Dedifferentiated amniotic fluid mesenchymal stem cell (primary cell): ENCODE results near the gene PPP2R2B.
"Not testable (repeated sequence)": the region's sequence is repeated elsewhere in the genome, so short reads cannot be mapped to it uniquely, and the experiment has no call there.

ENCODE experiments used
- DNase-seq: peaks from one replicate; pipeline ENCODE4 v3.0.0-alpha.2; 2016; ENCODE audit errors: extremely low spot score

PPP2R2B gene

DNA sequence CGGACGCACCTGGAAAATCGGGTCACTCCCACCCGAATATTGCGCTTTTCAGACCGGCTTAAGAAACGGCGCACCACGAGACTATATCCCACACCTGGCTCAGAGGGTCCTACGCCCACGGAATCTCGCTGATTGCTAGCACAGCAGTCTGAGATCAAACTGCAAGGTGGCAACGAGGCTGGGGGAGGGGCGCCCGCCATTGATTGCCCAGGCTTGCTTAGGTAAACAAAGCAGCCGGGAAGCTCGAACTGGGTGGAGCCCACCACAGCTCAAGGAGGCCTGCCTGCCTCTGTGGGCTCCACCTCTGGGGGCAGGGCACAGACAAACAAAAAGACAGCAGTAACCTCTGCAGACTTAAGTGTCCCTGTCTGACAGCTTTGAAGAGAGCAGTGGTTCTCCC lies 268.8 kb downstream of the PPP2R2B start:
- DNase-seq = not testable (repeated sequence)

DNA sequence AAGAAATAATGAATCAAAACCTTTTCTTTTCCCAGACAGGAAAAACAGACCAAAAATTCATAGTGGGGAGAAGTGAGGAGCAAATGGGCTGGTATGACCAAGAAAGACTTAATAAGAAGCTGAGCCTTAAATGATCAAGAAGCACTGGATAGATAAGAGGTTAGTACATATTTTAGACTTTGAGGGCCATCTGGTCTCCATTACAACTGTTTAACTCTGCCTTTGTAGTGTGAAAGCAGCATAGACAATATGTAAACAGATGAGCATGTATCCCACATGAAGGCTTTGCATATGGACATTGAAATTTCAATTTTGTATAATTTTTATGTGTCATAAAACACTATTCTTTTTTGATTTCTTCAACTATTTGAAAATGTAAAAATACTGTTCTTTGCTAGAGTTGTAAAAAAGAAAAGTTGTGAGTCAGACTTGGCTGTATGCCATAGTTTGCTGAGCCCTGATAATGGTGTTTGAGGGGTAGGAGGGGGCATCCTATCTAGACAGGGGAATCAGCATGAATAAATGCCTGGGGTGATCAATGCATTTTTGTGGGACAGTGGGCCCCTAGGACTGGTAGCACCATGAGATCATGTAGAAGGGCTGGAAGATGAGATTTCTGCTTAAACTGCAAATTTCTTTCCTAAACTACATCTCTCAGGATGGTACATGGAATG lies 270.8 kb downstream of the PPP2R2B start:
- no peak for DNase-seq

DNA sequence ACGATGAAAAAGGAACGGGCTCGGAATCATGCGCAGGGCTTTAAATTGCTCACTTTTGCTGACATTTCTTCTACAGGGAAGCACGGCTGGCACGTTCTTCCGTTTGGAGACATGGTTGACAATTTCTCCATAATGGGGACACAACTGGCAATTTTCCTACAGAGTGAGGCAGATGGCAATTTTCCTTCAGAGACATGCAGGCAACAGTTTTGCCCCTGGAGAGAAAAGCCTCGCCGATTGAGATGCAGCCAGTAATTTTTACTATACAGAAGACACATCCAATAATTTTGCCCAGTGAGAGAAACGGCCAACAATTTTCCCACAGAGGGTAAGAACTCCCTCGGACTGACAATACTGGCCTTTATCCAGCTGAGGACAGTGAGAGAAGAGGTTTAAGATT lies 271.7 kb downstream of the PPP2R2B start:
- no peak for DNase-seq

DNA sequence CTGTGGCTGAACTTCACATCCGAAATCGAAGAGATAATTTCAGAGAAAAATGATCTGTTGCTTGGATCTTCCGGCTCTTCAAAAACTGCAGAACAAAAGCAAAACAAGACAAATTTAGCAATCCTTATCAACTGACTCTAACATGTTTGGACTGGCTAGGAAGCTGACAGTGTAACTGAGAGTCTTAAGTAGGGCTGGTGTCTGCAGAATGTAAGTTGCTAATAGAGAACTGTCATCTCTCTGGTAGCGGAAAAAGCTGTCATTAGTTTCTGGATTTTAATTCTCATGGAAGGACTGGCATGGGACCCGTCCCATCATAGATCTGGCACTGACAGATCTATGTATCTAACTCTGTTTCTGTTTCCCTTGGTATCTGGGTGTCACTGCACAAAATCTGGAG lies 278.2 kb downstream of the PPP2R2B start:
- DNase-seq = no peak

DNA sequence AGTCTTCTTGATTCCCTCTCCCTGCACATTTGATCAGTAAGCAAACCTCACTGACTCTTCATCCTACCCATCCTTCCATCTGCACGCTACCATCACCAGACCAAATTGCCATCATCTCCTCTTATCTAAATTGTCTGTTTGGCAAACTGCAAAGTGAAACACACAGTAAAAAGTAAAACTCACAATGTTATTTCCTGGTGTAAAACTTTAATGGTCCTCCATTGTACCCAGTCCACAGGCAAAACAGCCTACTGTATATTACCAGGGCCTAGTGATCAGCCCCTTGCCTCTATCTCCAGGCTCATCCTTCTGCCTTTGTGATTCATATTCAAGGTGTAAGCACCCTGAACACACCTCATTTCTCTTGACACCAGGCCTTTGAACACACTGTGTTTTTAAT lies 279.3 kb downstream of the PPP2R2B start:
- no peak for DNase-seq

DNA sequence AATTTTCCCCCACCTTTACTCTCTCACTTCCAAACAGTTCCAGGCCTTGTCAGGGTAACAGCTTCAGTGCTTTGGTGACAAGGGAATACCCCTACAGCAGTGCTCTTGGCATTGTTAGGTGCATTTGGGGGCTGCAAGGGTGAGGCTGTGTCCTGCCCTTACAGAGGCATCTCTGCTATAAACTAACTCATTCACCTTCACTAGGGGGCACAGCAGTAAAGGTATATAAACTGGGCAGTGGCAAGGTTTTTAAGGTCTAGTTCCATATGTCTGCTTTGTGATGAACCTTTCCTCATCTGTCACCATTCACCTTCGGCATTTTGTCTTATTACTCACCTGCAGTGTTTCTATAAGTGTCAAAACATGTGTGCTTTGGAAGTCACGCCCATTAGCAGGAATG lies 283.5 kb downstream of the PPP2R2B start:
- DNase-seq = no peak

DNA sequence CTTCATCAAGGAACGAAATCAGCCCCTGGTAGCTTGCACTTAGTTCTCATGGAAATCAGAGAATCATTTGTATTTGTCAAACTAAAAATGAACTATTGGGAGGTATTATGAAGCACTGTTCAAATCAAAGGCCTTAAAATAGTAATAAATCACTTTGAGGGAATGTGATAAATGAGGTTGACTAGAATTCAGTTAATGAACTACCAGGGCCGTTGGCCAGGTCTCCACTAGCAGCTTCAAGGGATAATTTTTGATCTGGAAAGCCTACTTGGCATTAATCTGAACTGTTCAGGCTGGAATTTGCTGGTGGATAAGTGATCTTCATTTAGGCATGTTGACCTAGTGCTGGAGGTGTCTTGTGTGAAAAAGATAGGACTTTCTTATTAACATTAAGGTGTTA lies 286.2 kb downstream of the PPP2R2B start:
- DNase-seq = no peak

DNA sequence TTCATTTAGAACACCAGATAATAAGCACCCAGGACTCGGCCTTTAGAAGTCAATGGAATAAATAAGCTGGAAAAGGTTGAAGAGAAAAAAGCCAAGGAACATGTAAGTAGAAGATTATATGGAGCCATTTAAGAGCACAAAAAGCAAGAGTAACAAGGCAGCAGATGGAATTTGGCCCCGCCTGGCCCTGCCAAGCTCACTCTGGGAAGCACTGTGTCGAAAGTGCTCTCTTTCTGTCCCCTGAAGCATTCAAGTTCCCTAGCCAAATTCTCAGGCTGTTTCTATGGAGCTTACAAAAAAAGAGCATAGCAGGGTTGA lies 289.6 kb downstream of the PPP2R2B start:
- no peak for DNase-seq

DNA sequence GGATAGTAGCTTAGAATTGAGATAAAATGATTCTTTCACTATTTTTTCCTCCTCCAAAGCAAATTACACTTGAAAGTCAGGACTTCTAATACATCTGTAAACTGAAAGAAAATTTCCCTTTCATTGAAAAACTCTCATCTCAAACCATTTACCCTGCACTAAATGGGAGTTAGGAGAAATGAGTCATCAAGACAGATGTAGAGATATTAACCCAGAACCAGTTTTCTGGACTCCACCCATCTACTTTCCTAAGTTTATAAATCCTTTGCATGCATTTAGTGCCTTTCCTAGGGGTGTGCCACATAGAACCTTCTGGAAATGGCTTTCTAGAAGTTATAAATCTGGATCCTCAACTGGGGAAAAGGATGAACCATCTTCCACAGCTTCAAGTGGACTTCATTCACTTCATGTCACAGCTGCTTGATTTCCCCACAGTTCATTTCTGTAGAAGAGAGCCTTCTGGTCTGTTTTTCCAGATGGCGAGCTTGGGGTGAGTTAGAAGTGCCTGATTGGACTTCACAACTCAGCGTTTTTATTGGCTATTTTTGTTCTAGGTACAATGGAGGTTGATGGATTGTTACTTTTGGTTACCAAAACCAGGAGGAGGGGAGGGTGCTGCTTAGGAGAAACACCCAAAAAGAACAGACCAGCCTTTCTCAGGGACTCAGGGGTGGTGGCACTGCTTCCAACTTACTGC lies 290.1 kb downstream of the PPP2R2B start:
- no peak for DNase-seq

DNA sequence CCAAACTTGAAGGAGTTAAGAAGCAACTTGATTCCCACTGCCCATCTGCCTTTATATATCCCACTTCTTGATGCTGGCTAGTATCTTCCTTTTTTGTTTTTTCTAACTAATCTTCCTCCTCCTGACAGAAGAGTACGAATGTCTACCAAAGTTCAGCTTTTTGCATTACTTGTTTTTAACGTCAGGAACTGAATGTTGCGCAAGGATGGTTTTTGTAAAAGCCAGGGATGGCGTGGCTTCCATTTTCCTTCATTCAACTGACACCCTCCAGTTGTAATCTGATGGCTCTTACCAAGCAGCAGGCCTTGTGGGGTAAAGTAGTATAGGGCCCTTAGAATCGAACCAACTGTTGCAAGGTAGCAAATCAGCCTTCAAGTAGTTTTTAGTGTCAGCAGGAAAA lies 291.8 kb downstream of the PPP2R2B start:
- DNase-seq = no peak

DNA sequence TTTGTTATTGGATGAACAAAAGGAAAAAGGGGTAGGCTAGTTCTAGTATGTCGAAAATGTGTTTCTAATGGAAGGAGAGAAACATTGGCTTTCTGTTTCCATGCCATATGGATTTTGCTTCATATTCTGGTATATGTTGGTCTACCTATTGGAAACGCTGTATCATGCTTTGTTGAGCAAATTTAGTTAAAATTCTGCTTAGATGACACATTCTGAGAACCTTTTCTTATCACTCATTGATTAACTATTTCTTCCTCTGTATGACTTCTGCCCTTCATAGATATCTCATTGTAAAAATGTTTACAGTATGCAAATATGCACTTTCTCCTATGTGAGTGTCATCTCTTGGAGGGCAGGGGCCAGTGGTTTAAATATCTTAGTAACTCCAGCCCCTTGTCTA lies 293.8 kb downstream of the PPP2R2B start:
- no peak for DNase-seq

DNA sequence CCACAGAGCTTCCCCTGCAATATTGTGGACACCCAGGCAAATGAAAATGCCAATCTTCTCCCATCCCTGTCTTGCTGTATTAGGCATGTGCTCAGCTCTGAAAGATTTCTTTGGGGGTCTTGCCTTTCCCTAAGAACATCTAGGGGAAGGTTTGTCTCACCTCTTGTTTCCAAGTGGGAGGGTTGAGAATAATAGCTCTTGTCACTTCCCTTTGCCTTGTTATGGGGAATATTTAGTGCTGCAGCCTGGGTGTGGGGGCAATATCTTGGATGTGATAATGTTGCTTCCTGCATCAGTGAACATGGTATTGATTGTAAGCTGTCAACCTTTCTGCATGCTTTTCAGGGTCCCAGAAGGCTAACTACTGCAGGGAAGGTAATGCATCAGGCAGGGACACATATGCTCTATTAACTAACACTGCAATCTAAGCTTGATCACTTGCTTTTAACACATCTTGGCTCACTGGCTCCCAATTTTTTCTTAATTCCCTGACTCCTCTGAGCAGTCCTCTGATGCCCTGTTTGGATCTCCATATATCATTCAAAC lies 296.4 kb downstream of the PPP2R2B start:
- no peak for DNase-seq

DNA sequence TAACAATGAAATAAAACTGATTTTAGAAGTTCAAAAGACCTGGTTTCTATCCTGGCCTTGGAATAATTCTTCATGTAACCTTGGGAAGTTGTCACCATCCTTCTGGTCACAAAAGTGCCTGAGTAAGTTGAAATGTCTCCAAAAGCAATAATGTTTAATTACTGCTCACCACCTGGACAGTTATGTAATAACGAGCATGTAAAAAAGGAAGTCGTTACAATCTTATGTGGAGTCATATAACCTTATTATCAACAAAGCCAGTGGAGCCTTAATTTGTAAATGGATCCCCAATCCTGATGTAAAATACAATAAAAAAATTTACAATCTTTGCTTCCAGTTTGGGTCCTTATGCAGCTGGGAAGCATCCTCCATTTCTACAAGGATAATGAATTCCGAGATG lies 298.3 kb downstream of the PPP2R2B start:
- DNase-seq = no peak

DNA sequence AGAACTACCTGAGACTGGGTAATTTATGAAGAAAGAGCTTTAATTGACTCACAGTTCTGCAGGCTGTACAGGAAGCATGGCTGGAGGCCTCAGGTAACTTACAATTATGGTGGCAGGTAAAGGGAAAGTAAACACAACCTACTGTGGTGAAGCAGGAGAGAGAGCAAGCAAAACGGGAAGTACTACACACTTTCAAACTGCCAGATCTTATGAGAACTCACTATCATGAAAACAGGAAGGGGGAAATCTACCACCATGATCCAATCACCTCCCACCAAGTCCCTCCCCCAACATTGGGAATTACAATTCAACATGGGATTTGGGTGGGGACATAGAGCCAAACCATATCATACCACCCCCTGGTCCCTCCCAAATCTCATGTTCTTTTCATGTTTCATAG lies 303.8 kb downstream of the PPP2R2B start:
- no peak for DNase-seq

DNA sequence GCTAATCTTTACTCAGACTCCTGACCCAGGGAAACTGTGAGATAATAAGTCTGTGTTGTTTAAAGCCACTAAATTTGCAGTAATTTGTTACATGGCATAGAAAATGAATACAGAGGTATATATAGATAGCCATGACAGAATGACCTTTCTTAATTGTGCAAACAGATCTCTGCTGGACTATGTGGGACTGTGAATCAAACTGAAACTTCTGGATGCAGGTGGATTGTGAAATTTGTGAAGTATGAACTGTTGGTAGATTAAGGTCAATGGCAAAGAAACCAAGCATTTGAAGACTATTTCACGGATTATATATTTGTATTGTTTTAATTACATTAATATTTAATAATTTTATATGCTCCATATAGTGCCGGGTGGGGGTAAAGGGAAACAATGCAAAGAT lies 310.4 kb downstream of the PPP2R2B start:
- no peak for DNase-seq

DNA sequence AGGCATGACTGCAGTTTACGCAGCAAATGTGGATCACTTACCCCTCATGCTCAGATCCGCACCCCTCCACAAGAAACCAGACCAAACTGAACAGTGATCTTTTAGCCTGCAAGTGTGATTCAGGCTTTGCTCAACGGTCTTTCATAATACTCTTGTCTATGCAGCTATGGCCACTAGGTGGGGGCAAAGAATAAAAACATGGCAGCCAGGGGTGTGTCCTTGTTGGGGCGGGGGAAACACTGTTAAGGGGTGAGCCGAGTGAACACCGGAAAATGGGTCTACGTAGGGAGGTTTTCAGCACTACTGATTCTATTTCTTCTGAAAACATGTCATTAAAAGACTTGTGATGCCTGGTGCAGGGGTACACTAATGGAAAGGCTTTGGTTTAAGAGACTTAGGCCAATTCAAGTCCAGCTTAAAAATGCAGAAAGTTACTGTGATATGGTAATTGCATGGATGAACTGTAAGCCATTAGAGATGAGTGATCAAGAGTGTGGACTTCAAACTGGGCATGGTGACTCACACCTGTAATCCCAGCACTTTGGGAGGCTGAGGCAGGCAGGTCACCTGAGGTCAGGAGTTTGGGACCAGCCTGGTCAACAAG lies 312.7 kb downstream of the PPP2R2B start:
- peak; percentile 49 for DNase-seq

DNA sequence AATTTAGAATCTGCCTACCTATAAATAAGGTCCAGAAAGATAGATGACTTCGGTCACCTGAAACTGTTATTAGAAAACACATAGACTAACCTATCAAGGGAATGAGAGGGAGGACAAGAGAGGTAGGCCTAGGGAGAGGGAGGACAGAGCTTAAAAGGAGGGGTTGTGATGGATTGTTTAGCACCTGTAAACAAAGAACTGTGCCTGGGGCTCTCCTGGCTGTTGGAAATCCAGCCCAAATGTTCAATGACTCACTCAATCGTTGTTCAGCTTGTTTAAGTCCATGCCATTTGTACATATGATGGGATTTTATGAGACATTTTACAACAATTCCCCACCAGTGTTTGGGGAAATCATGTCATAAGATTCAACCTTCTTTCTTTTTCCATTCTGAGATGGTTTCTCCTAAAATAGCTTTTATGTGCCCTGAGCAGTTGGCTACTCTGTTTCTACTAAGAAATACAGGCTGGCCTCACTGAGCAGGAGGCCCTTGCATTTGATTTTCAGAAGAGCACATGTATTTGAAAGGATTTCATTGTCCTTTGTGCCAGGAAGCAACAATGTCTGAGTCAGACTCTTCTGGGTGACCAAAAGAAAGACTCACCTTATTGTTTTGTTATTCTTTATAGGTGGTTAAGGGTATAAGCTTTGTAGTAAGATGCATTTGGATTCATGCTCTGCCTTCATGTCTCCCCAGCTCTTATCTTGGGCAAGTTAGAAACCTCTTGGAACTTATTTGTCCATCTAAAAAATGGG lies 314.4 kb downstream of the PPP2R2B start:
- DNase-seq = no peak

DNA sequence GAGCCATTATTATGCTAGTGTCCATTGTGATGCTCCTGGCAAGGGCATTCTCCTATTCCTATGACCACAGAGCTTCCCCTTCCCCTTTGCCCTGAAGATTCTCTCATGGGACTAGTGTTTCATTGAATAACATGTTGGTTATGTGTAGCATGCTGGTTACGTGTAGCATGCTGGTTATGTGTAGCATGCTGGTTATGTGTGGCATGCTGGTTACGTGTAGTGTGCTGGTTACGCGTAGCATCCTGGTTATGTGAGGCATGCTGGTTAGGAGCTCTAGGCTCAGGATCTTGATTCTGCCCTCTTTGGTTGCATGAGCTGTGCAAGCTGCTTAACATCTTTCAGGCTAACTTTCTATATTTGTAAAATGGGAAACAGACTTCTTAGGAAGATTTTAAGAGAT lies 316.1 kb downstream of the PPP2R2B start:
- DNase-seq = no peak

DNA sequence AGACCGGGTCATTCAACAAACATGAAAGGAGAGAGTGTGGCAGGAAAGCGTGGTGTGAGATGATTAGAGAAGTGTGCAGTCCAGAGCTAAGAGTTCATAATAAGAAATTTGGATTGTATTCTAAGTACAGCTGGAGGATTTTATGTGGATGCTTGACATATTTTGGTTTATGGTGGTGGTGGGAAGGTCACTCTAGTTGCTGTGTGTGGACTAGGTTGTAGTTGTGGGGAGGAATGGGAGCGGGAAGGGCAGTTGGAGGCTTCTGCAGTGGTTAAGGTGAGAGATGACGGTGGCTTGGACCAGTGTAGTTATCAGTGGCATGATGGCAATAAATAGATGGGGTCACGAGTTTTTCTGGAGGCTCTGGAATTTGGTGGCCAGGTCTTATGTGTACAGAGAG lies 316.8 kb downstream of the PPP2R2B start:
- no peak for DNase-seq

DNA sequence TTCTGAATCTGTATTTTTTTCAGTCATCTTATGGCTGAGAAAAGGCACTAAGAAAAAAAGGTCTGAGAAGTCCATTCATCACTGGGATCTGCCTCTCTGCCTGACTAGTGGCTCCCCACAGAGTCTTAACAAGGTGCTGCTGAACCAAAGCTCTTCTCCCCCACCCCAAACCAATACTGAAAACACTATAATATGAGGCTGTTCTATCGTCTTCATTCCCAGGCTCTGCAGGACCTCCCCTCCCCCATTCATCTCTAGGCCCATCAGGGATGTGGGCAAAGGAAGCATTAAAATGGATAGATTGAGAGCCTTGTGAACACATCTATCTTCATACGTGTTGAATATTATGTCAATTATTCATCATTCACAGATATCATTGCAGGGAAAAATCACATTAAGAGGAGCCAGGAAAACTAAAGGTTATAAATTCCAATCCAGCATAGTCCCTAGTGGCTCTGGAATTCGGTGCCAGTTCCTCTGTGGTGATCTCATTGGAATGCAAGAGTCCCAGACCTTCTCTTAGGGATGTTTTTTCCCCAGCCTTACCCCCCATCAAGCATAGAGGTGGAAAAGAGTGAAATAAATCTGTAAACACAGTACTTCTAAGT lies 318.2 kb downstream of the PPP2R2B start:
- peak; percentile 16 for DNase-seq

DNA sequence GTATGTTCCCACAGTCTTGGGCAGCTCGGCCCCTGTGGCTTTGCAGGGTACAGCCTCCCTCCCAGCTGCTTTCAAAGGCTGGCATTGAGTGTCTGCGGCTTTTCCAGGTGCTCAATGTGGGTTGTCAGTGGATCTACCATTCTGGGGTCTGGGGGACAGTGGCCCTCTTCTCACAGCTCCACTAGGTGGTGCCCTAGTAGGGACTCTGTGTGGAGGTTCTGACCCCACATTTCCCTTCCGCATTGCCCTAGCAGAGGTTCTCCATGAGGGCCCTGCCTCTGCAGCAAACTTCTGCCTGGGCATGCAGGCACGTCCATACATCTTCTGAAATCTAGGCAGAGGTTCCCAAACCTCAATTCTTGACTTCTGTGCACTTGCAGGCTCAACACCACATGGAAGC lies 321.7 kb downstream of the PPP2R2B start:
- not testable (repeated sequence) for DNase-seq

DNA sequence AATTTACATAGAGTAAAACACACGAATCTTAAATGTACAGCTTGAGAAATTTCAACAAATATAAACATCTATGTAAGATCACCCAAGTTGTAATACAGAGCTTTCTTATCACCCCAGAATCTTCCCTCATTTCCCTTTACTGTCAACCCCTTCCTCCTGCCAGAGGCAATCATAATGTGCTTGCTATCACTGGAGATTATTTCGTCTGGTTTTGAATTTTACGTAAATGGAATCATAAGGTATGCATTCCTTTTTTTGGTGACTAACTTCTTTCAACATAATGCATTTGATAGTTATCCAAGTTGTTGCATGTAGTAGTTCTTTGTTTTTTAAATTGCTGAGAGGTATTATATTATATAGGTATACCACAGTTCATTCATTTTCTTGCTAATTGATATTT lies 325.1 kb downstream of the PPP2R2B start:
- no peak for DNase-seq
